Colon (tissue), 2 donors: Measurements from ENCODE around the gene HTRA1.

Source experiments
- FAIRE-seq: peaks from 2 replicates; lab custom pipeline; 2012; peaks lifted over from hg19 to GRCh38; lab: Jason Lieb, UNC
- donor health status: control.
- donor health status: control.

The HTRA1 gene

DNA sequence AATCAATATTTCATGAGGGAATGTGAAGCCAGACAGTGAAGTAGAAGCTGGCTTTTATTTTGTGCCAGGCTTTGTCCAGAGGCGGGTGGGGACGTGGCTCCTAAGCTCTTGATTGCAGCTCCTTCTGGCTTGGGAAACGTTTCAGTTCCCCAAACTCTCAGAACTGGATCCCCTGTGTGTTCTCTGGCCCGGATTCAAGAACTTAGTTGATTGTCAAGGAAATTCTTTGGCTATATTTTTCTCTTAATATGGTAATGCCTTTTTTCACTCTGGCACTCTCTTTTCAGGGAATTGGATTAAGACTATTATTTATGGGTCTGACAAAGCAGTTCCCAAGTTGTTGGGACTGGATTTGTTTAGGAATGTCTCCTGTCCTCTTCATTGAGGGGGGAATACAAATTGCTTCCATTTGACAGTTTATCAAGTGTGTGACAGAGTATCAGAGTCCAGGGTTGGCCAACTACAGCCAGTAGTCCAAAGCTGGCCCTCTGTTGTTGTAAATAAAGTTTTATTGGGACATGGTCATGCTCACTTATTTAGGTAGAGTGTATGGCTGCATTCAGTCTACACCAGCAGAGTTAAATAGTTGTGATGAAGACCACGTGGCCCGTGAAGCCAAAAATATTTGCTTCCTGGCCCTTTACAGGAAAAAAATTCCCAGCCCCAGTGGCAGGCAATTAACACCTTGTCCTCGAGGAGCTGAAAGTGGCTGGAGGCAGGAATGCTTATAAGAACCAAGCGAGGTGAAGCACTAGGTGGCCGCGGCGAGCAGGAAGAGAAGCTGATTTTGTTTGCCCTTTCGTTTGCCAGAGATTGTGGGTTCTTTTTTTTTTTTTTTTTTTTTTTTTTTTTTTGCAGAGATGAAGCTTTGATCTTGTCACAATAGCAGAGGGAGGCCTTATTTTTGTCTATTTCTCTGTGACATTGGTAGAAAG lies 34.3 kb downstream of the HTRA1 start:
- no peak for FAIRE-seq

DNA sequence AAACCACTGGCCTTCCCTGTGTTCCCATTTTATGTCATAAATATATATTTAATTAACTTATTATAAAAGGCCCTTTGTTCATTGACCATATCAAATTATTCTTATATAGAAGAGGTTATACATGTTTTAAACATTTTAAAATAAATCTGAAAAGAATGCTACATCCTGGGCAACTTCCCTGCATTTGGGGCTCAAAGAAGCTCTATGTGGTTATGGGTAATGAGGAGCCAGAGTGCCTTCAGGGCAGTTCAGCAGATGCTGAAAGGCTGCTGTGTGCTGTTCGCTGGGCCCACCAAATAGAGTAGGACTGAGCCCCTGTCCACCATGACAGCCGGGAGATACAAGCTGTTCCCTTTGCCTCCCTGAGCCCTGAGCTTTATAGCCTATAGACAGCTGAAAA lies 35.9 kb downstream of the HTRA1 start:
- FAIRE-seq = no peak

DNA sequence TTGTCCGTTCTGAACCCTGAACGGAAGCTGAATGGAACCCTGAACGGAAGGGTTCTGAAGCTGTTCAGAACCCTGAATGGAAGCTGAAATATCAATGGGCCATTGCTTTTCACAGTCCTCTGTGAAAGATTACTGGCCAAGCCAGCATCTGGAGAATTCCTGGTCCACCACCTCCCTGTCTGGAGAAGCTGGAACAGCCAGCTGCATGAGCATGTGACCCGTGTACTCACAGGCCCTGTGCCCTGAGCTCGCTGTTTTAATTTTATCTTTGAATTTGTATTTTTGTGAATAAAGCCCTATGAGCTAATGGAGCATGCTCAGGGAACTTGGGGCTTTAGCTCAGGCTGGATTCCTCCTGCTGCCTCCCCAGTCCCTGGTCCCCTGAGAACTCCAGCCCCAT lies 37.2 kb downstream of the HTRA1 start:
- FAIRE-seq = no peak

DNA sequence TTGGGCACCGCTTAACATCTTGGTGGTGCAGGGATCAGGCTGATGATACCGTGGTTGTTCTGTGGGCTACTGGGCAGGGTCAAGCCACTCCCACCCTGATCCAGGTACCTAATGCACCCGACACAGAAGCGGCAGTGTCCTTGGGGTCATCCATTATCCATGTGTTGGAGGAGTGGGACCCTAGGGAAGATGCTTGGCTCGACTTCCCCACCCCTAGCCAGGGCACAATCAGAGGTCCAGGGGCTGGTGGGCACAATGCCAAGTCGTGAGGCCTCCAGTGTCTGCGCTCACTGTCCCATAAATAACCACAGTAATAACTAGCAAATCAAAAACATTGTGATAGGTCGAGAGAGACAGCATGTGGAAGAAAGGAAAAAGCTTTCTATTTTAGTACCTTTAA lies 37.7 kb downstream of the HTRA1 start:
- FAIRE-seq = no peak

DNA sequence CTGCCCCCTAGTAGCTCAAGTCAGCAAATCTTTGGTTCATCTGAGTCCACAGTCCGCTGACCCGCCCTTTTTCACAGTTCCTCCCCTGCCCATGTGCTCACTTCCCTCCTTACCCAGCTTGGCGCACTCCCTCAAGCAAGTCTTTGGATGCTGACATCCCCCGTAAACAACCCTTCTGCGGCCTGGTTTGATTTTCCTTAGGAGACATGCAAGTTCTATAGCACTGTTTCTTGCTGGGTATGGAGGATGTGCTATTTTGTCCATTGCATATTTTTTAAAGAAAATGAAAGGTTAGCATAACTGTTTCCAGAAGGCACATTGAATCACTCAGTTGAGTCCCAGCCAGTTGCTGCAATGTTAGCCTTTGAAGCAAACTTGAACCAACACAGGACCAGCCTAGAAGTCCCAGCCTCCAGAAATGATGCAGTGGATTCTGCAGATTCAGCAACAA lies 38.2 kb downstream of the HTRA1 start:
- FAIRE-seq = no peak

DNA sequence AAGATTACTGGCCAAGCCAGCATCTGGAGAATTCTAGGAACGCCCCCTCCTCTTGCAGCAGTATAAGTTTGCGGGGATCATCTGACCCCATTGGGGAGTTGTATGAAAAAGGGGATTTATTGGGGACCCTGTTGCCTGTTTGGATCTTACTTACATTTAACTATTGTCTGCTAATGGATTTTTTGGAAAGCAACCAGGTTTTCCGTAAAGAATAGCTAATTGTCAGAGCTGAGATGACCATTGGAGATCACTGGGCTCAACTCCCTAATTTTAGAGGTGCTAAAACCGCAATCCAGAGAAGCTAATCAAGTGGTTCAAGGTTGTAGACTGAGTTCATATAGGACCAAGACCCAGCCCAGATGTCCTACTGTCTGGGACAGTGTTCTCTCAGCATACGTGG lies 38.8 kb downstream of the HTRA1 start:
- no peak for FAIRE-seq

DNA sequence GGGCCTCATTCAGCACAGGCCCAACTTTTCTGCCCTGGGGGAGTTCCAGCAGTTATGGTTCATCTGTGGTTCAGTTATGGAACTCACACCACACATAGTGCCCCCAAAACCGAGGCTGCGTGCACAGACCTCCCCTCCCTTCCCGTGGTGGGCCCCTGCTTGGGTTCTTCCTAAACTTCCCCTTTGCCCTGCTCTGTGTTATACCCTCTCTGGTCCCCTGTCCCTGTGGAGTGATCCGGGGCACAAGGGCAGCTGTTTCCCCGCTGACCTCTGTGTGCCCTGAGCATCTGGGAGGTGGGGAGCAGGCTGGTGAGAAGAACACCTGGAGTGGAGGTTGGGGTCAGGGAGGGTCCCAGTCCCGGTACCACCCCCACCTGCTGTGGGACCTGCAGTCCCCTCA lies 39.4 kb downstream of the HTRA1 start:
- no peak for FAIRE-seq

DNA sequence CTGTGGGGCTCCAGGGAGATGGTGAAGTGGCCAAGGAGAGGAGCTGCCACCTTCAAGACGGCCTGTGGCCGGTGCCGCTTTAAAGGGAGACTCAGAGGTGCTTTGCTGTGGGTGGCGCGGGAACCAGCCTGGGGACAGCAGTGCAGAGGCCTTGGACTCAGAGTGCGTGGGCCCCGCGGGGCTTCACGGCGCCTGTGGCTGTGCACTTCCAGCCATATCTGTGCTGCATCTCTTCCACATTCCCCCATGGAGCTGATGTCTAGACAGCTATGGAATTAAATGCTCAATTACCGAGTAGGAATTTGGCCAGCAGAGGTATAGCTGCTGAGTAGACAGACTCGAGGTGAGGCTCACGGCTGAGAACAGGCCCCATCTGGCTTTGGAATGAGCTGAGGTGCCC lies 41.7 kb downstream of the HTRA1 start:
- no peak for FAIRE-seq

DNA sequence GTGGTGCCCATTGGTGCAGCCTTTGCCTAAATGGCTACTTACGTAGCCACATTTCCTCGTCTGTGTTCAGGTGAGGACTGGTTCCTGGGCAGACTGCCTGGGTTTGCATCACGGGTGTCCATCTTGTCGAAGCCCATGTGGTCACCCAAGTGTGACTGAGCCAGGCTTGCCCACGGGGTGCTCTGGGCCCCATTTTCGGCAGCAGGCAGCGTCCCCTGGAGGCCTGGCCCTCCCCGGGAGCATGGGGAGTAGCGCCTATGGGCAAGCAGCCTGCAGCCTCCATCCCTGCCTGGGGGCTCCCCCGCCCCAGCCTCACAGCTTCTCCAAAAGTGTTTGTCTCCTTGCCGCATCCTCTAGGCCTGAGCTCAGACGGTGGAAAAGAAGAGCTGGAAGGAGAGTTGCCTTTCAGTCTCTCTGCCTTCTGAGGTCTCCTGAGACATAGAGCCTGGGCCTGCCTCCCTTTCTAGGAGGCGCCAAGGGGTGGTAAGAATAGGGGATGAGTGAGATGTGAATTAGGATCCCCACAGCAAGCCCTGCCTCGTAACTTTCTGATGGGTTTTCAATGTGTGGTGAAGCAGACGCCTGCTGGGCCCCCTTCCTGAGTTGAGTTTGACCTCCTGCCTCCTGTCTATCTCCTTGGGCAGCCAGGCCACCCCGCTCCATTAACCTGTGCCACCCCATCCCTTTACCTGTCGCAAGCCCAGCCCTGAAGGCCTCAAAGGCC lies 42.7 kb downstream of the HTRA1 start:
- no peak for FAIRE-seq

DNA sequence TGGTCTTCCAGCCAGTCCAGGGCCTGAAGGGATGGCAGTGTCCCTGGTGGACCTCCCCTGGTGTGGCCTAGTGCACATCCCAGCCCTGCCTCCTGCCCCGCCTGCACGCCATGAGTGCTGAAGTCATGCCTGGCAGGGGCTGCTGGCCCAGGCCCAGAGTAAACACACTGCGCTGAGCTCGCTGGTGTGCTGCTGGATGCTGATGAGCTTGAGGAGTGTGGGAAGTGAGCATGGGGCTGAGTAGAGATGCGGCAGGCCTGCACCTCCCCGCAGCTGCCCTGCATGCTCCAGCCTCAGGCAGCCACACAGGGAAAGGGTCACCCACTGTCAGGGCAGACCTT lies 43.2 kb downstream of the HTRA1 start:
- FAIRE-seq = no peak

DNA sequence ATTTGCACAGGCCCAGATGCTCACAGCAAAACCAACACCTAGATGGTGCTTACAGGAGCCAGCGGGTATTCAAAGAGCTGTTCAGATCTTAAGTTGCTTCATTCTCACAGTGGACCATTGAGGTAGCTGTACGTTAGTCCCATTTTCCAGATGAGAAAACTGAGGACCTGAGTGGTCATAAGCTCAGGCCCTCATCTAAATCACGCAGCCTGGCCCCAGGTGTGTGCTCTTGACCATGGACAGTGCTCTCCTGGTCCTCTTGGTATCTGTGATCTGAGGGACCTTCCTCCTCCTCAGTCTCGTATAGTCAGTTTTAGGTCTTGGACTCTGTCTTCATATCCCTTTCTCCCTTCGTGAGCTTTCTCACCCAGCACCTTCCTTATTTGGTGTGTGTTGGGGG lies 43.7 kb downstream of the HTRA1 start:
- no peak for FAIRE-seq

DNA sequence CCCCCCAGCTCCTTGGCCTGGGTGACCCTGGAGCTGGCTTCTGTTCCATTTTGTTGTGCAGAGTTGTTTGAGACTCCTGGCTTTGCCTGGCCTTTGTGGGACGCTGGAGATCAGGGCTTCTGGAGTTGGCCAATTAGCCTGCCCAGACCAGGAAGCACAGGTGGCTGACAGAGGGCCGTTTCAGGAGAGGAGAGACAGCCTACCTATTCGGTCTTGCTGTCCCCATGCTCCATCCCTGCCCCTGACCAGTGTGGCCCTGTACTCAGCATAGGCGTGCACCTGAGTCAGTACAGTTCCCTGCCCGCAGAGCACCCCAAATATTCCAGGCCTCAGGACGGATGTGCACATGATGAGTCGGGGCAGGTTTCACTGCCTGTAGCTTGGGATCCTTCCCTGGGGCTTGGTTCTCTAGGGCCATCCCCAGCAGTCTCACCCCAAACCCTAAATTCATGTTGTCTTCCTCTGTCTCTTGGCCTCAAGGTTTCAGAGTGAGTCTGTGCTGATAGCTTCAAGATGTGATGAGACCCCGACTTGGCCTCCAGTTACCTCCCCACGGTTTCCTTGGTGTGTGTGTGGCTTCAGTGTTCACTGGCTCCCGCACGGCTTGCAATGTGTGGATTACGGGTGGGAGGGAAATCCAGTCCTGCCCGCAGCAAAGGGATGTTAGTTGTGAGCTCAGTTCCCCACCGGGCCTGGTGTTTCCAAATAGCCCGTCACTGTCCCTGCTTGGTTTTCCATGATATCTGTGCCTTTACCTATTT lies 44.7 kb downstream of the HTRA1 start:
- FAIRE-seq = no peak

DNA sequence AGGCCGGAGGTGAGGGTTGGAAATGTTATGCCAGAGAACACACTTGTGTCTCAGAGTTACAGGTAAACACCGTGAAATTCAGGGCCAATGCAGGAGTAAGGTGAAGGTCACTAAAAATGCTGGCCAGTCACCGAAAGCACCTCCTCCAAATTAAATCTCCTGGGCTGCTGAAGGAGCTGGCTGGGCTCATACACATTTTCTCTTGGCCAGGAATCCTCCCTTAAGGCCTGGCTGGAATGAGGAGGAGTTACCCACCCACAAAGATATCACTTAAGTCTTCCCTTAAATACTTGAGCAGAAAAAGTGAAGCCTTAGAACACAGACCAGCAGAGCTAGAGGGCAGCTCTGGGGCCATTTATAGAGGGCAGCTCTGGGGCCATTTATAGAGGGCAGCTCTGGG lies 46.3 kb downstream of the HTRA1 start:
- no peak for FAIRE-seq

DNA sequence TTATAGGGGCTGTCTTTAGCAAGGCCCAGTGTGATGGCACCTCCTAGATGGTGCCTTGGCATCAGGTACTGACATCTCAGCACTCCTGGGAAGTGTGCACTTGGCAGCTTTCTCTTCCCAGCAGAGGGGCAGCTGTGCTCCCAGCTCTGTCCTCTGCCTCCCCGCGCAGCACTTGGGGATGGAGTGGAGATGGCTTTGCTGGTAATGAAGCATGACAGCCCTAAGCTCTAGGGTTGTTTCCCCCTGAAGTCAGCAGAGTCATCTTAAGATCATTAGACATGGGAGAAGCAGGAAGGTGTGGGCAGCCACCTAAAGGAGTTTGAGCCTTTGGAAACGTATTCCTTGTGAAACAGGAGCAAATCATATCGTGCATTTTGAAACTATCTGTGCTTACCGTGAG lies 46.7 kb downstream of the HTRA1 start:
- no peak for FAIRE-seq

DNA sequence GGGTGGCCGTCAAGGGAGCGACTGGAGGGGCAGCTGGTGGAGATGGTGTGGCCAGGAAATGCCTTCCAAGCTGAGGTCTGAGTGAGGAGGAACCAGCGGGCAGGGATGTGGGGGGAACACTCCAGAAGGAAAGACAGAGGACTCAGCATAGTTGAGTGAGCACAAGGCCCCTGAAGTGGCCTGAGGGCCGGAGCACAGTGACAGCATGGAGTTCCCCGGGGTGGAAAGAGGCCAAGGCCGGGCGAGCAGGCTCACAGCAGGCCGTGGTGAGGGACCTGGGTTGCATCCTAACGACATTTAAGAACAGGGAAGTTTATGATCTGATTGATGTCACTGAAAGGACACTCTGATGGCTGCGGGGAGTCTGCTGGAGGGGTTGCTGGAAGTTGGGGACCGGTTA lies 48.0 kb downstream of the HTRA1 start:
- FAIRE-seq = no peak

DNA sequence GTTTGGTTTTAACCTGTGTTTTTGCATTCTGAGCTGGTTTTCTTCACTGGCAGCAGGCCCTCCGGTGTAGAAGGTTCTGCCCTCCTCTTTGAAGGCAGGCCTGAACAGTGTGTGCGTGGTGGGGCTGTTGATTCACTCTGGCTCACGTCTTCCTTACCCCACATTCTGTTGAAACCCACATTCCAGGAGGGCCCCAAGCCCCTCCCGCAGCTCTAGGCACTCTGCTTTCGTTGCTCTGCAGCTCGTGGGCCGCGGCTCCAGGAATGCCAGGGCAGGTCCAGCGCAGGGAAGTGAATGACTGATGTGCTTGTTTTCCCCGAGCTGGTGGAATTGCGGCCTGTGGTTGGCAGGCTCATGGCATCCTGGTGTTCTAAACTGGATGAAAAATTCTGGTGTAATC lies 49.0 kb downstream of the HTRA1 start:
- FAIRE-seq = no peak

DNA sequence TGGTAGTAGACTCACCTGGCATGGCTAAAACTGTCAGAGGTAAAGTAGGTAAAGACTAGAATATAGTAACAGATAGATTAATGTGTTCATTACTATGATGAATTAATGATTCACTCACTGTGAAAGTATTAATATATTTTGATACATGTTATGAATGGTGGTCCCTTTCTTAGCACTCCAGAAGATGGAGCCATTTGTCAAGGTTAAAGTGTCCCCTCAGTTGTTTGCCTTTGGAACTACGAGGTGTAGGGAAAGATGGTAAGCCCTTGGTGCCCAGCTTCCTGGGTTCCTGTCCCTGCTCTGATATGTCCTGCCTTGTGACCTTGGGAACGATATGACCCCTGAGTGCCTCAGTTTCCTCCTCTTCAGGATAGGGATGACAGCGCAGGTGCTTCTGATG lies 49.4 kb downstream of the HTRA1 start:
- FAIRE-seq = no peak

DNA sequence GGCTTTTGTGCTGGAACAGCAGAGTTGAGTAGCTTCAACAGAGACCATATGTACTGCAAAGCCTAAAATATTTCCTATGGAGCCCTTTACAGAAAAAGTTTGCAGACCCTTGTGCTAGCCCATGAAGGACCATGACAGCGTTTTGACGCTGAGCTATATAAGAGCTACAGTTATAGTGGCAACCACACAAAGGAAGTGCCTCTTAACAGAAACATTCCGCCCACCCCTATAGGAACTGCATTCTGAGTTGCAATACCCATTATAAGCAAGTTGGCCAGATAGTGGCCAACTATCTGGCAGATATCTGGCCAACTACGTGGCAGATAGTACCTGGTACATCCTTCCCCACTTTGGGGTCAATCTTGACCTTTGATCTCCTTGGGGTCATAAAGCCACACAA lies 51.7 kb downstream of the HTRA1 start:
- FAIRE-seq = no peak

DNA sequence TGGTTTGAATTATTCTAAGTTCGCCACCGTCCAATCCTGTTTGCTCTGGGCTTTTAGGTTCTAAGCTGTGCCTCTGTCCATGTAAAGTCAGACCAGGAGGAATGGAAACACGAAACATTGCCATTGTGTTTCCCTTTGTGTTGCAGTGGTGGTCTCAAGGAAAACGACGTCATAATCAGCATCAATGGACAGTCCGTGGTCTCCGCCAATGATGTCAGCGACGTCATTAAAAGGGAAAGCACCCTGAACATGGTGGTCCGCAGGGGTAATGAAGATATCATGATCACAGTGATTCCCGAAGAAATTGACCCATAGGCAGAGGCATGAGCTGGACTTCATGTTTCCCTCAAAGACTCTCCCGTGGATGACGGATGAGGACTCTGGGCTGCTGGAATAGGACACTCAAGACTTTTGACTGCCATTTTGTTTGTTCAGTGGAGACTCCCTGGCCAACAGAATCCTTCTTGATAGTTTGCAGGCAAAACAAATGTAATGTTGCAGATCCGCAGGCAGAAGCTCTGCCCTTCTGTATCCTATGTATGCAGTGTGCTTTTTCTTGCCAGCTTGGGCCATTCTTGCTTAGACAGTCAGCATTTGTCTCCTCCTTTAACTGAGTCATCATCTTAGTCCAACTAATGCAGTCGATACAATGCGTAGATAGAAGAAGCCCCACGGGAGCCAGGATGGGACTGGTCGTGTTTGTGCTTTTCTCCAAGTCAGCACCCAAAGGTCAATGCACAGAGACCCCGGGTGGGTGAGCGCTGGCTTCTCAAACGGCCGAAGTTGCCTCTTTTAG lies 52.9 kb downstream of the HTRA1 start:
- FAIRE-seq = no peak

DNA sequence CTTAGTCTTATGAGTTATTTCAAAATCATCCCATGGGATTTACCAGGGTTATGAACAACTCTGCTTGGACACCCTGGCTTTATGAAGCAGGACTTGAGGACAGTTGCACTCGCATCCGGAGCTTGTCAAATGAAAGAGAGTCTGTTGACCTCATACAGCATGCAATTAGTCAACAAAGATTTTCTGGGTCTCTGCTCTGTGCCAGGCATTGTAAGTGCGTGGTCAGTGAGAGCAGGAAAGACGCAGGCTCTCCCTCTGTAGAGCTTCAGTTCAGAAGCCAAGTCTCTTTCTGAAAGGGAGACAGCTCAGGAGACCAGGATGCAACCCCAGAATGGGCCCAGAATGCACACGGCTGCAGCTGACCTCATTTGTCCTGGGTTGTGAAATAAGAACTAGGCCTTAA lies 53.7 kb downstream of the HTRA1 start:
- no peak for FAIRE-seq

DNA sequence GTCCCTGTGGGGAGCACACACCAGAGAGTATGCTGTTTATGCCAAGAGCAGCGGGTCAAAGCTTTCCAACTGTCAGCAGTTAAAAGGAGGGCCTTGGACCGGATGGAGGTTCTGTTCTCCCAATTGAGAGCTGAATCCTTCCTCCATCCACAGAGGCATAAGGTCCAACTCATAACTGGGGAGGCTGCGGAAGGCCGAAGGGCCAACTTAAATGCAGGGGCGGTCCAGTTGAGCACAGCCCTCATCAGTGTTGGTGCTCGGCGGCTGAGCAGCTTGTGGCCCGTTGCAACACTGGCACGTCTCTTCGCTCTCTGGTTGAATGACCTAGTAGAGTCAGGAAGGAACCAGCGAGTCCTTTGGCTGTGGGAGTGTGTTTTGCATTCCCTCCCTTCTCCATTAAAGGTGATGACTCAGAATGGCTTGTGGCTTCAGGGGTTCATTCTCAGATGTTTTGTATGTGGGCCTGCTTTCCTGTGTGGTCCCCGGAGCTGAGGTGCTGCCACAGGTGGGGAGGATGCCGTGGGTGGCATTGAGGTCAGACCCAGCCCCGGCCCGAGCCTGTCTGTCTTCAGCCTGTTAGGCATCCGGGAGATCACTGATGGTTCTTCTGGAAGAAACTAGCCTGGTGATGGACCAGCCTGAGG lies 54.4 kb downstream of the HTRA1 start:
- no peak for FAIRE-seq

DNA sequence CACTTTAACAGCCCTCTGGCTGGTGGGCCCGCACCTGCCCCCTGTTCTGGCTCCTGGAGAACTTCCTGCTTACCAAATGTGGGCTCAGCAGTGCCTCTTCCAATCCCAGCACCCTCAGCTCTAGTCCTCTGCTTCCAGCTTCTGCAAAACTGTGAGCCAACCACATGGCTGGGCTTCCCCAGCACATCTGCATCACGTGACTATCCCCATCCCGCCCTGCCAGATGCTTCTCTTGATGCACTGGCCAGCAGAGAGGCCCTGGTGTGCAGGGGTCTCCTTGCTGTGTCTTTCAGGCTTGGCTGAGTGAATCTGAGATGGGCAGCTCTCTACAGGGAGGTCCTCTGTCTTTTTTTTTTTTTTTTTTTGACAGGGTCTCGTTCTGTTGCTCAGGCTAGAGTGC lies 55.4 kb downstream of the HTRA1 start:
- no peak for FAIRE-seq
